Tibial nerve (tissue), 4 donors: ENCODE data around the gene GDF10. TPM values are rescaled to one million over a fixed set of nuclear protein-coding genes. Genes with fewer than 3 reads are reported as not detected.

ENCODE experiments used
- DNase-seq, 2 donors: peaks; one replicate each; pipeline ENCODE4 v3.0.0-alpha.2; 2019; ENCODE audit warnings: low spot score in 2 of 2
- H3K27ac ChIP-seq, 4 donors: fragments of 200-600 bp; sonication (generic) in 3 of 4; one replicate each; pipeline ENCODE4 v1.5.1; 2017 to 2019; ENCODE audit warnings: mild to moderate bottlenecking in 1 of 4
- H3K27me3 ChIP-seq, 2 donors: fragments of 200-600 bp; sonication (generic) in 1 of 2; one replicate each; pipeline versions ENCODE4 v1.5.1 to v1.6.0; 2017 to 2019
- H3K36me3 ChIP-seq, 3 donors: fragments of 200-600 bp; sonication (generic); one replicate each; pipeline ENCODE4 v1.5.1; 2018 to 2019
- H3K4me1 ChIP-seq, 4 donors: fragments of 200-600 bp; sonication (generic) in 3 of 4; one replicate each; pipeline ENCODE4 v1.5.1; 2017 to 2019
- H3K4me3 ChIP-seq, 4 donors: fragments of 200-600 bp; sonication (generic) in 3 of 4; one replicate each; pipeline ENCODE4 v1.5.1; 2017 to 2019; ENCODE audit warnings: mild to moderate bottlenecking in 1 of 4, moderate library complexity in 1 of 4
- H3K9me3 ChIP-seq, 4 donors: fragments of 200-600 bp; sonication (generic) in 3 of 4; one replicate each; pipeline ENCODE4 v1.5.1; 2017 to 2019
- CTCF ChIP-seq, 5 experiments: fragments of 200-600 bp in 3 of 5; fragments of 450-650 bp in 2 of 5; sonication (generic) in 3 of 5; IDR thresholded peaks; one replicate each; pipeline ENCODE4 v1.5.1; 2016 to 2019; ENCODE audit warnings: antibody characterized with exemption in 5 of 5, mild to moderate bottlenecking in 3 of 5, moderate library complexity in 2 of 5
- EP300 ChIP-seq, 2 donors: sonication (generic); formaldehyde crosslinking; IDR thresholded peaks; one replicate each; pipeline ENCODE4 v1.6.1; 2017; ENCODE audit warnings: antibody characterized with exemption in 2 of 2, mild to moderate bottlenecking in 1 of 2
- POLR2A ChIP-seq, 2 donors: fragments of 450-650 bp; IDR thresholded peaks; one replicate each; pipeline ENCODE4 v1.6.1; 2017; ENCODE audit warnings: antibody characterized with exemption in 2 of 2, mild to moderate bottlenecking in 2 of 2, moderate library complexity in 2 of 2
- WGBS, 2 donors: methylation state at CpG; one replicate each; pipeline ENCODE4 v1.1.5; 2018; 5-methylcytosine and 5-hydroxymethylcytosine counted together
- total RNA-seq, 4 donors: library from RNA; depleted of rRNA; stranded (reverse); fragments of >200 nt; gene quantifications; one replicate each; pipeline ENCODE4 v1.1.0, GENCODE V29; 2016

The GDF10 gene
- total RNA-seq, 4 donors from 2014 or later = 10.2 to 48.2 (median 22.9) TPM

GRCh38 chr10:47331954-47332353, 32.0 kb downstream of the GDF10 start:
- no peaks in the 10 kb centered on the region for H3K27me3 ChIP-seq
- H3K27ac ChIP-seq = no peak overlapping the region
- no peaks in the 10 kb centered on the region for H3K4me1 ChIP-seq
- TF ChIP-seq POLR2A (IDR thresholded peaks at IDR 0.05) (no peak), CTCF (IDR thresholded peaks at IDR 0.05) (no peak), EP300 (IDR thresholded peaks at IDR 0.05) (no peak)
- H3K36me3 ChIP-seq = no peaks in the 10 kb centered on the region
- no peak for DNase-seq
- 68 to 69% methylated on average over 7 of the region's 7 CpGs for WGBS, 2 donors
- no peak overlapping the region for H3K4me3 ChIP-seq
- H3K9me3 ChIP-seq = no peaks in the 10 kb centered on the region

- H3K27me3 ChIP-seq = no peaks in the 10 kb centered on the region
- no peak overlapping the region for H3K27ac ChIP-seq
- WGBS, 2 donors = 71 to 74% methylated on average over 3 of the region's 3 CpGs
- no peak overlapping the region for H3K4me3 ChIP-seq
- TF ChIP-seq EP300 (IDR thresholded peaks at IDR 0.05) (no peak), CTCF (IDR thresholded peaks at IDR 0.05) (no peak)
- H3K9me3 ChIP-seq = no peaks in the 10 kb centered on the region
- DNase-seq = no peak
- no peaks in the 10 kb centered on the region for H3K36me3 ChIP-seq
- no peaks in the 10 kb centered on the region for H3K4me1 ChIP-seq
Measured at GRCh38 chr10:47332371-47332770, 32.4 kb downstream of the GDF10 start.

- no peaks in the 10 kb centered on the region for H3K9me3 ChIP-seq
- H3K27ac ChIP-seq = no peak overlapping the region
- TF ChIP-seq EP300 (IDR thresholded peaks at IDR 0.05) = no peak
- TF ChIP-seq POLR2A (IDR thresholded peaks at IDR 0.05) = no peak
- no peak for TF ChIP-seq CTCF (IDR thresholded peaks at IDR 0.05)
- WGBS, 2 donors = 78 to 79% methylated on average over 3 of the region's 3 CpGs
- no peaks in the 10 kb centered on the region for H3K36me3 ChIP-seq
- no peaks in the 10 kb centered on the region for H3K27me3 ChIP-seq
- no peak for DNase-seq
- no peak overlapping the region for H3K4me3 ChIP-seq
- no peaks in the 10 kb centered on the region for H3K4me1 ChIP-seq
Measured at GRCh38 chr10:47332946-47333345, 32.9 kb downstream of the GDF10 start.

- no peaks in the 10 kb centered on the region for H3K4me1 ChIP-seq
- WGBS, 2 donors = 87 to 90% methylated on average over 6 of the region's 6 CpGs
Measured at GRCh38 chr10:47333532-47333931, 33.5 kb downstream of the GDF10 start.

More at GRCh38 chr10:47333532-47333931, 33.5 kb downstream of the GDF10 start:
- Histone ChIP-seq H3K36me3 (no peaks in the 10 kb centered on the region), H3K9me3 (no peaks in the 10 kb centered on the region), H3K27ac (no peak overlapping the region), H3K27me3 (no peaks in the 10 kb centered on the region), H3K4me3 (no peak overlapping the region)
- TF ChIP-seq POLR2A (IDR thresholded peaks at IDR 0.05) (no peak), EP300 (IDR thresholded peaks at IDR 0.05) (no peak), CTCF (IDR thresholded peaks at IDR 0.05) (no peak)
- DNase-seq = no peak
